ENCODE data around the gene PCOLCE2.

PCOLCE2 gene

GRCh38 chr3:142844339-142844977 is 44.4 kb downstream of the PCOLCE2 start:
- Histone ChIP-seq H2AFZ (ENCODE audit: low read depth, low read length) (peak overlapping the region; percentile 85; the same call in 1 of the 2 replicates), H3K27me3 (ENCODE audit: low read depth, low read length) (no peaks in the 10 kb centered on the region)

GRCh38 chr3:142839831-142840230 is 49.1 kb downstream of the PCOLCE2 start:
- H3K4me2 ChIP-seq (ENCODE audit: low read length), result no peak overlapping the region
- H3K27ac ChIP-seq (ENCODE audit: low read length), result no peak overlapping the region
- H3K9ac ChIP-seq (ENCODE audit: low read length), result no peak overlapping the region
- H3K4me1 ChIP-seq (ENCODE audit: low read length), result no peaks in the 10 kb centered on the region
- no peaks in the 10 kb centered on the region for H3K79me2 ChIP-seq (ENCODE audit: low read length)
- no peak overlapping the region for H2AFZ ChIP-seq (ENCODE audit: low read depth, low read length)
- H3K4me3 ChIP-seq (ENCODE audit: low read length), result no peak overlapping the region
- no peaks in the 10 kb centered on the region for H4K20me1 ChIP-seq (ENCODE audit: insufficient read depth, low read length)
- H3K27me3 ChIP-seq (ENCODE audit: low read depth, low read length), result no peaks in the 10 kb centered on the region
- H3K9me3 ChIP-seq (ENCODE audit: insufficient read depth, low read length), result no peaks in the 10 kb centered on the region
- no peak for TF ChIP-seq EZH2phosphoT487 (IDR thresholded peaks at IDR 0.05; ENCODE audit: low read depth)
- TF ChIP-seq, protein P1, sequence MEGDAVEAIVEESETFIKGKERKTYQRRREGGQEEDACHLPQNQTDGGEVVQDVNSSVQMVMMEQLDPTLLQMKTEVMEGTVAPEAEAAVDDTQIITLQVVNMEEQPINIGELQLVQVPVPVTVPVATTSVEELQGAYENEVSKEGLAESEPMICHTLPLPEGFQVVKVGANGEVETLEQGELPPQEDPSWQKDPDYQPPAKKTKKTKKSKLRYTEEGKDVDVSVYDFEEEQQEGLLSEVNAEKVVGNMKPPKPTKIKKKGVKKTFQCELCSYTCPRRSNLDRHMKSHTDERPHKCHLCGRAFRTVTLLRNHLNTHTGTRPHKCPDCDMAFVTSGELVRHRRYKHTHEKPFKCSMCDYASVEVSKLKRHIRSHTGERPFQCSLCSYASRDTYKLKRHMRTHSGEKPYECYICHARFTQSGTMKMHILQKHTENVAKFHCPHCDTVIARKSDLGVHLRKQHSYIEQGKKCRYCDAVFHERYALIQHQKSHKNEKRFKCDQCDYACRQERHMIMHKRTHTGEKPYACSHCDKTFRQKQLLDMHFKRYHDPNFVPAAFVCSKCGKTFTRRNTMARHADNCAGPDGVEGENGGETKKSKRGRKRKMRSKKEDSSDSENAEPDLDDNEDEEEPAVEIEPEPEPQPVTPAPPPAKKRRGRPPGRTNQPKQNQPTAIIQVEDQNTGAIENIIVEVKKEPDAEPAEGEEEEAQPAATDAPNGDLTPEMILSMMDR (IDR thresholded peaks at IDR 0.05; ENCODE audit: low read depth, low read length), result no peak
- H3K36me3 ChIP-seq (replicated peaks; ENCODE audit: low read depth, low read length), result no peaks in the 10 kb centered on the region

More at GRCh38 chr3:142844339-142844977, 44.4 kb downstream of the PCOLCE2 start:
- H3K36me3 ChIP-seq (replicated peaks; ENCODE audit: low read depth, low read length), result no peaks in the 10 kb centered on the region
- no peak overlapping the region for H3K4me3 ChIP-seq (ENCODE audit: low read length)
- H3K9ac ChIP-seq (ENCODE audit: low read length), result no peak overlapping the region
- peak overlapping the region; percentile 14; the same call in 1 of the 2 replicates for H3K4me2 ChIP-seq (ENCODE audit: low read length)
- H3K27ac ChIP-seq (ENCODE audit: low read length), result no peak overlapping the region
- H4K20me1 ChIP-seq (ENCODE audit: insufficient read depth, low read length), result no peaks in the 10 kb centered on the region
- no peaks in the 10 kb centered on the region for H3K79me2 ChIP-seq (ENCODE audit: low read length)
- TF ChIP-seq, protein P1 (IDR thresholded peaks at IDR 0.05; ENCODE audit: low read depth, low read length), result peak; percentile 69
- no peak for TF ChIP-seq EZH2phosphoT487 (IDR thresholded peaks at IDR 0.05; ENCODE audit: low read depth)
- no peaks in the 10 kb centered on the region for H3K9me3 ChIP-seq (ENCODE audit: insufficient read depth, low read length)
- H3K4me1 ChIP-seq (ENCODE audit: low read length), result no peaks in the 10 kb centered on the region

DNA sequence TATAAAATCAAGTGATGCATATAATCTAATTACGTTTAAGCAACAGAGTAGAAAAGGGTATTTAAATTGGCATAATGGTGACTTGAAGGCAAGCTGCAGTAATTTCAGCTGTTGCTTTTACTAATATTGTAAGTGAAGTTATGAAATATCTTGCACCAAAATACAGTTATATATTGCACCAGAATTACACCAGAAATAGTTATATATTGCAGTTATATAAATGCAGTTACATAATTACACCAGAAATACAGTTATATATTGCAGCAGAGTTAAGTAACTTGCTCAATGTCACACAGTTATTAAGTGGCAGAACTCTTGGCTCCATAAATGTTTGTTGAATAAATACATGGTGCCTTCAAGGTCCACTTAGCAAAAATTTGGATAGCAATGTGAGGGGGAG is 51.4 kb downstream of the PCOLCE2 start:
- no peak overlapping the region for H3K9ac ChIP-seq (ENCODE audit: low read length)
- no peak for TF ChIP-seq EZH2phosphoT487 (IDR thresholded peaks at IDR 0.05; ENCODE audit: low read depth)
- TF ChIP-seq, protein P1 (IDR thresholded peaks at IDR 0.05; ENCODE audit: low read depth, low read length), result no peak
- no peaks in the 10 kb centered on the region for H3K36me3 ChIP-seq (replicated peaks; ENCODE audit: low read depth, low read length)
- no peaks in the 10 kb centered on the region for H3K27me3 ChIP-seq (ENCODE audit: low read depth, low read length)
- H2AFZ ChIP-seq (ENCODE audit: low read depth, low read length), result no peak overlapping the region
- H3K79me2 ChIP-seq (ENCODE audit: low read length), result no peaks in the 10 kb centered on the region
- H4K20me1 ChIP-seq (ENCODE audit: insufficient read depth, low read length), result no peaks in the 10 kb centered on the region
- no peaks in the 10 kb centered on the region for H3K4me1 ChIP-seq (ENCODE audit: low read length)
- H3K4me2 ChIP-seq (ENCODE audit: low read length), result no peak overlapping the region
- H3K9me3 ChIP-seq (ENCODE audit: insufficient read depth, low read length), result no peaks in the 10 kb centered on the region
- no peak overlapping the region for H3K27ac ChIP-seq (ENCODE audit: low read length)
- no peak overlapping the region for H3K4me3 ChIP-seq (ENCODE audit: low read length)

- Histone ChIP-seq H3K27me3 (ENCODE audit: low read depth, low read length) (0 out of 2 replicates have a peak, but pooled peaks cover 5% of the 10 kb centered on the region), H3K36me3 (replicated peaks; ENCODE audit: low read depth, low read length) (no peaks in the 10 kb centered on the region), H4K20me1 (ENCODE audit: insufficient read depth, low read length) (no peaks in the 10 kb centered on the region), H3K79me2 (ENCODE audit: low read length) (no peaks in the 10 kb centered on the region), H3K9ac (ENCODE audit: low read length) (no peak overlapping the region), H2AFZ (ENCODE audit: low read depth, low read length) (peak overlapping the region; percentile 95), H3K4me1 (ENCODE audit: low read length) (peaks cover 3% of the 10 kb centered on the region; the same call in 1 of the 2 replicates), H3K27ac (ENCODE audit: low read length) (no peak overlapping the region), H3K4me2 (ENCODE audit: low read length) (peak overlapping the region; percentile 22), H3K9me3 (ENCODE audit: insufficient read depth, low read length) (no peaks in the 10 kb centered on the region), H3K4me3 (ENCODE audit: low read length) (no peak overlapping the region)
- TF ChIP-seq EZH2phosphoT487 (IDR thresholded peaks at IDR 0.05; ENCODE audit: low read depth), result no peak
- TF ChIP-seq, protein P1 (IDR thresholded peaks at IDR 0.05; ENCODE audit: low read depth, low read length), result peak; percentile 92
Observed at GRCh38 chr3:142828703-142829305, 60.1 kb downstream of the PCOLCE2 start.

Data from OCI-LY3 (cell line).